ENCODE data around the gene ADAT3.
A peak's percentile ranks its signal among the peaks of the same experiment; 100 is the strongest.

ADAT3 gene

DNA sequence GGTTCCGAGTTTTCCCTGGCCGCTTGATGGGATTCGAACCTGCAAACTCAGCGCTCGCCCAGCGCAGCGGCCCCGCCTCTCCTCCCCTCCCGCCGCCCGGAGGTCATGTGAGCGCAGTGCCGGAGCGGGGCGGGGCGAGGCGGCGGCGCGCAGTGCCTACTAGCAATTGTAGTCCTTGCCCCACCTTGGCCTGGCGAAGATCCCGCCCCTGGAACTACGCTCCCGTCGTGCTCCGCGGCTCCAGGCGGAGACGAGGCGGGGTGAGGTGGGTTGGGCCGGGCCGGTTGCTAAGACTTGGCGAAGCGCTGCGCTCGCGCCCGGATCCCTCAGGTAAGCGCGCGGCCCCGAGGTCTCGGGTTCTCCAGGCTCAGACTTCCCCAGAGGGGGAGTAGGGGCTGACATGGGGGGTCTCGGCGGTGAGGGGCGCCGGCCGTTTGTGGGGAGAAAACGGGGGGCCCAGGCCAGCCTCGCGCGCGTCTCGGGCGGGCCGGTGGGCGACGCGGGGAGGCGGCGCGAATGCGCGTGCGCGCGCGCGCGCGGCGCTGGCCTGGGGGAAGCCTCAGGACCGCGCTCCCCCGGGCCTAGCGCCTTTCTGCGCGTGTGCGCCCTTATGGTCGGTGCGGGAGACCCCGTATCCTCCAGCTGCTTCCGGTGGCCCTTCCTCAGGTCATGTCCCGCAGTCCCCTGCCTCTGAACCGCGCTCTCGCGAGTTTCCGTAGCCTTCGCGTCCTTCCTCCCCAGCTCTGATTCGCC, at the start of gene ADAT3, which contains the start of gene SCAMP4:
ADAT3 (plus strand) TSS at position 290 of the 753 bp plus-strand sequence. CDS start 6,649 bp downstream, outside the sequence.
SCAMP4 (plus strand) TSS at position 290 of the 753 bp plus-strand sequence. CDS start 9,621 bp downstream, outside the sequence.
- peak; percentile 89 to 98 for DNase-seq (ENCODE audit: low read depth in 2 of 2, low spot score in 1 of 2)

DNA sequence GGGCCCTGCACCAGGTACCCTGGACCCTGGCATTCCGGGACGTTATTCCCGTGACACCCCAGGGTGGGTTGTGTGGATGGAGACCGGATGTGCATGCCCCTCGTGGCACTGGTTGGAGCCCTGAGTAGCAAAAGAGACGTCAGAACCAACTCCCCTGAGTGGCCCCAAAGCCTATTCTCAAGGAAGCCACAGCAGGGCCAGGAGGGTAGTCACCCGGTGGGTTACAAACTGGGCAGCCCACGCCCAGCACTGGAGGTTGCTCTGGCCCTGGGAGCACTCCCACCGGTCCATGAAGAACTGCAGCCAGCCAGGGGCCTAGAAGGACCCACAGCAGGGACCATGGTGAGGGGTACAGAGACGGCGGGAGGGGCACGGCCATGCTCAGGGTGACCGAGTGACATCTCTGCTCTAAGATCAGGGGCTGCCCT, 49.4 kb upstream of the ADAT3 start:
- DNase-seq (ENCODE audit: low read depth in 2 of 2, low spot score in 1 of 2), result no peak

DNA sequence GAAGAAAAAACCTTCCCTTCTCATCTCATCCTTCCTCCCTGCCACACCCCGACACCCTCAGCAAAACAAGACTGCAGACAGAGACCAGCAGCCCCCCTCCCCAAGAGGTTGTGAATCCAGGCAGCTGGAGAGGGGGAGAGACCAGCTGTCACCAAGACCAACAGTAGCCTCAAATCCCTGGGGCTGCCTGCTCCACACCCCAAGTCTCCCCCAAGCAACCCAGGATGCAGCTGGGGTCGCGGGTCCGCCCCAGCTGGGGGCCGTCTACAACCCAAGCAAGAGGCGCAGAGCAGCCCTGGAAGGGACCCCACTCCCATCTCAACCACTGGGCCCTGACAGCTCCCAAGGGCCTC, 48.9 kb upstream of the ADAT3 start:
- no peak for DNase-seq (ENCODE audit: low read depth in 2 of 2, low spot score in 1 of 2)

DNA sequence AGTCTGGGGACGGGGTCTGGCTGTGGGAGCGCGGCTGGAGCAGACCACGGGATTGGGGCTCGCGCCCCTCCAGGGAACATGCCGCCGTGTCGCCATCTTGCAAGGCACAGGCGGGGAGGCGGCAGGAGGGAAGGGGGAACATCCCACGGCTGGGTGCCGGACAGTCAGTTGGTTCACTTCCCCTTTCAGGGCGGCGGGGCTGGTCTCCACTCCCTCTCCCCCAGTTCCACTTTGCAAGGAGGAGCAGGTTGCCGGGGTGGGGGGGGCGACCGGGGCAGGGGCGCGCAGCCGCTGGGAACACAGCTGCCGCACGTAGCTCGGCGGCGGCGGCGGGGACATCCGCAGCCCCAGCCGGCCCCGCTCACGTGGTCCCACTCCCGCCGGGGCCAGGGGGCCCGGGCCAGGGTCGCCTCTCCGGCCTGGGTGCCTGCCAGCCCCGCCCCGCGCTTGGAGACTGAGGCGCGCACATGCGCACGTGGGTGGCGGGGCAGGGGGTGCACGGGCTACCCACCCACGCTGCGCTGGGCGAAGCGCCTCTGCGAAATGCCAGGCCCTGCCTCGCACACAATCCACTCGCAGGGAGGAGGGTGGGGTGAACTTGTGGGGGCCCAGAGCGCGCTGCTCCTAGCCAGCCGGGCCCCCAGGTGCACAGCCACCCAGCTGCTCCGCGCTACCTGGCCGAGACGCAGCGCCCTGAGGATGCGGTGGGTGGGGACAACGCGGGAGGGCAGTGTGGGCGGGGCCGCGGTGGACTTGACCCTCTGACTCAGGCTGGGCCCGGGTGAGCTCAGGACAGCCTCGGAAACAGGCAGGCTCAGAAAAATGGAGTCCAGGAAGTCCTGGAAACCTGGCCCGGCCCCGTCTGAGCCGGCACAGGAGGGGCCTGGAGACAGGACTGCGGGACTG, 48.2 kb upstream of the ADAT3 start:
- no peak for DNase-seq (ENCODE audit: low read depth in 2 of 2, low spot score in 1 of 2)

DNA sequence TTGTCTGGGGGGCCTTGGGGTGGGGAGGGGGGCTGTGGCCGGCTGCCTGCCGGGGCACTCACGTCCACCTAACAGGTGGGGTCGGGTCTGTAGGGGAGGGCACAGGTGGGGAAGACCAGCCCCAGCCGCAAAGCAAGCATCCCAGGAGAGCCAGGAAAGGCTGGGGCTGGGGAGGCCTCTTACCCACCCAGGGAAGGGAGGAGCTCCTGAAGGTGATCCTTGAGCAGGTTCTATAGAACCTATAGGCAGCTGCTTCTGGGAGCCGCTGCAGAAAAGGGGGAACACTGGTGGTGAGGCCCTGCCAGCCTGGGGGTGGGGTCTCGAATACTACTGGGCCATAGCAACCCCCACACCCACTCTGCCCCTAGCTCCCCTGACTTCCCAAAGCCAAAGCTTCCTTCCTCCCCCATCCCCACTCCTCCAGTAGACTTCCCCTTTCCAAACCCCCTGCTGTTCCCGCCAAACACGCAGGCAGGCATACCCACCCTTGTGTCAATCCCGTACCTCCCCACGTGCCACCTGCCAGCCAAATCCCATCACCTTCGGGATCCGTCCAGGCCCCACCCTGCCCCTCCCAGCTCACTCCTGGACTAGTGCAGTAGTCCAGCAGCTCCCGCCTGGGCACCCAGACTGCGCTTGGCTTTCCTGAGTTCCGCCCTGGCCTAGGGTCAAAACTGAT, 47.4 kb upstream of the ADAT3 start:
- DNase-seq (ENCODE audit: low read depth in 2 of 2, low spot score in 1 of 2), result no peak

DNA sequence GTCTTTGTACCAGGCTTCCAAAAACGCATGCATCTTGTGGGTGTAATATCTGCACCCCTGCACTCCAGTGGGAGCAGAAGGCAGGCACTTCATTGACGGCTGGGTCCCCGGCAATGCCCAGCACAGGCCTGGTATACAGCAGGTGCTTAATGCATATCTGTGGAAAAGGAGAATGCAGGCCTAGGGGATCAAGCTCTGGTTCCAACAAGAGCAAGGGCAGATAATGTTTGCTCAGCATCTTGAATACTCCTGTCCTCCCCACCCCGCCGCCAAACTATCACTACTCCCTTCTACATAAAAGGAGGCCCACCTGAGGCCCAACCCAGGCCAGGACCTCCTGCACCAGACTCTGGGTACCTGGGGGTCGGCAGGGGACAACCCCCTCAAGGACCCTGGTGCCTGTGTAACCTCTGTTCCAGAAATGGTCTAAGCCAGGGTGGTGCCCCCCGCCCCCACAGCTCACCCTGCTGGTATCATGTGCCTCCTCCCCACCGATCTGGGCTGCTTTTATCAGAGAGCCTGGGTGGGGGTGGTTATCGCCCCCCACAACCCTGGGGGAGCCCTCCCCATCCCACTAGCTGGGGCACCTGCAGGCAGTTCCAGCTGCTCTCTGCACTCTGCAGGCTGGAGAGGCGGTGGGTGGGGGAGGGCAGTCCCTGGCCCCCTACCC, 46.7 kb upstream of the ADAT3 start:
- DNase-seq (ENCODE audit: low read depth in 2 of 2, low spot score in 1 of 2), result no peak

DNA sequence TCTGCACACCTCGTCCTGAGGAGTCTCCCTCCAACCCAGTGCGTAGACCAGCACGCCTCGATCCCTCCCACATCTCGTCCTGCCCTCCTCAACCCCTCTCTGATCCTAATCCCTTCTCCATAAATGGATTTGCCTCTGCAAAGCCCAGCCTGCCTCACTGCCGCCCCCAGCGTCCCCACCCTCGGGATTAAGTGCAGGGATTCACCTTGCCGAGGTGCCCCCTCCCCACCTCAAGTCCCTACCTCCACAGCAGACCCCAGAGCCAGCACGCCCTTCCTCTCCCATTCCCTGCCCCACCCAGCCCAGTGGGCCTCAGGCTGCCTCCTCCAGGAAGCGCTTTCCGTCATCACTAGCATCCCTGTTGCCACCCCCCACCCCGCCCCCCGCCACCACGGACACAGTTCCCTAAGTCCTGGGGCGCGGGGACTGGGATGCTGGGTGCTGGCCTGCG, 45.8 kb upstream of the ADAT3 start:
- no peak for DNase-seq (ENCODE audit: low read depth in 2 of 2, low spot score in 1 of 2)

DNA sequence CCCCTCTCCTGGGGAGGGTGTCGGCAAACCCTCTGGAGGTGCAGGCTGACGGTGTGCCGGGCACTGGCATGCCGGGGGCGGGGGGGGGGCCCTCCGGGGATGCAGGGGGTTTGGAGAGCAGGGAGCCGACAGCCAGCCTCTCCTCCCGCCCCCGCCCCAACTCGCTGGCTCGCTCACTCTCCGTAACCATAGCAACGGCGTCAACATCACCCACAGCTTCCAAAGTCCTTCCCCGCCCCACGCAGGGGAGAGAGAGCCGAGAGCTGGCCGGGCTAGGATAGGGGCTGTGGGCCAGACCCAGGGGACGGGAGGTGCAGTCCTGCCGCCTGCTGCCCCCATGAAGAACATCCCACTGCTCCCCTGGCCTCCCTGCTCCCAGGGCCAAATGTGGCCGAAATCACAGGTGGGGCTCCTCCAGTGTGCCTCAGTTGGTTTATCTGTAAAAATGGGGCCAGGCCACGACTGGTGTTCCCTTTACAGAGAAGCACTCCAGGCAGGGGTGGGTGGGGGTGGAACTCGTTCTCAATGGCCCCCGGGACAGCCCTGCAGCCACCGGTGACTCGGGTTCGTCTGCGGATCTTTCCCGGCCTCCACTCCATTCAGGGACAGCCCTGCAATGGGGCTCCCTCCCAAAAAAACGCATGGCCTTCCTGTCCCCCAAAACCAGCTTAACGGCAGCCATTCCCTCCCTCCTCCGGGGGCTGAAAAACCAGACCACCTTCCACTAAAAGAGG, 45.0 kb upstream of the ADAT3 start:
- DNase-seq (ENCODE audit: low read depth in 2 of 2, low spot score in 1 of 2), result no peak

DNA sequence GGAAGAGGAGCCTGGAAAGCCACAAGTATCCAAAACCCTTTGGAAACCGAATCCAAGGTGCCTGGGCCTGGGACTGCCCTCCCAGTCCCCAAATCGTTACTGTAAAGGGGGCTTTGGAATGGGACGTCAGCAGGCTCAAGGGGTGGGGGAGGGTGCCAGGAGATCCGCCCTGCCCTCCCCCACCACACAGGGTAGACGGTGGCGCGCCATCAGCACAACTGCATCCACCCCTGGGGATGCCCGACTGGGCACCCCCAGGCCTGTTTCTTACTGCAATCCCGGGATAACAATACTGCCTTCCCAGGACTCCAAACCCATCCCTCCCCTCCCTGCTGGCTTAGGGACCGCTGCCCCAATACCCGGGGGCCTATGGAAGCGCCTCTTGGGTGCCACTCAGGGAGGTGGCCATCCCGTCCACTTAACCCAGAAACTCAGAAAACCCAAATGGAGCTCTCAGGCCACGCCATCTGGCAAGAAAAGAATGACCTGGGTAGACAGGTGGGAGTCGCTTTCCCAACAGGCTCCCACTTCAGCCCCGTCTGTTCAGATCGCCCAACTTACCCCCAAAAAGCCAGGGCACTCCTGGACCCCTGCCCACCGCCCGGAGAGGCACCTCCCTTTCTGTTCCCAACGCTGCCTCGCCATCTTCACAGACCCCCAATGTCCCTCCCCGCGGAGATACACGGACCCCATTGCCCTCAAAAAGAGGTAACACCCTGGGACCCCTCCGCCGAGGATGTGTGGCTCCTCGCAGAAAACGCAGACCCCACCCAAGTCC, 44.2 kb upstream of the ADAT3 start:
- DNase-seq (ENCODE audit: low read depth in 2 of 2, low spot score in 1 of 2), result no peak

DNA sequence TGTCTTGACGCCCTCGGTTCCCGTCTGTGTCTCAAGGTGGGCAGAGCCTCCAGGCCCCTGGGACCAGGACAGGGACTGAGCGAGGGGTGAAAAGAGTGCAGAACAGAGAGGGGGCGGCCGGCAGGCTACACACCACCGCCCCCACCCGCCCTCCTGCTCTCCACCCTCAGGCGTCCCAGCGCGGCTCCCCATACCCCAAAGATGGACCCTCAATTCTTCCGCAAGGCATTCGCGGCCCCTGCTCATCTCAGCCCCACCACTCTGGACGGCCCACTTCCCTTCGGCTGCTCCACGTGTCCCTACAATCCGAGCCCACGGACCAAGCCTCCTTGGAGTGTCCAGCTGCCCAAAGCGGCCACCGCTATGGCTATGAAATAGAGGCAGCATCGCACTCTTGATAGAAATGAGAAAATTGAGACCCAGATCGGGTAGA, 43.6 kb upstream of the ADAT3 start:
- no peak for DNase-seq (ENCODE audit: low read depth in 2 of 2, low spot score in 1 of 2)

DNA sequence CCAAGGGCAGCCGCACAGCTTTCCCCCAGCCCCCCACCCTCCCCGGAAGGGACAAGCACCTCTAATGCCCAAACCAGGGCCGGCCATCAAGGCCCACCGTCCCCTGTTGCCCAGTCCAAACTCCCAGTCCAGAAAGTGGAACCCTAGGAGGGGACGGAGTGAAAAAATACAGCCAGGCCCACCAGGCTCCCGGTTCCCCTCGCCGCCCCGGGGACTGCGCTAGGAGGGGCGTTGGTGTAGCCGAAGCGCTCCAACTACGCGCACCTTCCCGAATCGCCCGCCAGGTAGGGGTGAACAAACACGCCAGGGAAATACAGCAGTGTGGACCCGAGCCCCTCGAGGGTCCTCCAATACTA, 43.2 kb upstream of the ADAT3 start:
- DNase-seq (ENCODE audit: low read depth in 2 of 2, low spot score in 1 of 2), result no peak

DNA sequence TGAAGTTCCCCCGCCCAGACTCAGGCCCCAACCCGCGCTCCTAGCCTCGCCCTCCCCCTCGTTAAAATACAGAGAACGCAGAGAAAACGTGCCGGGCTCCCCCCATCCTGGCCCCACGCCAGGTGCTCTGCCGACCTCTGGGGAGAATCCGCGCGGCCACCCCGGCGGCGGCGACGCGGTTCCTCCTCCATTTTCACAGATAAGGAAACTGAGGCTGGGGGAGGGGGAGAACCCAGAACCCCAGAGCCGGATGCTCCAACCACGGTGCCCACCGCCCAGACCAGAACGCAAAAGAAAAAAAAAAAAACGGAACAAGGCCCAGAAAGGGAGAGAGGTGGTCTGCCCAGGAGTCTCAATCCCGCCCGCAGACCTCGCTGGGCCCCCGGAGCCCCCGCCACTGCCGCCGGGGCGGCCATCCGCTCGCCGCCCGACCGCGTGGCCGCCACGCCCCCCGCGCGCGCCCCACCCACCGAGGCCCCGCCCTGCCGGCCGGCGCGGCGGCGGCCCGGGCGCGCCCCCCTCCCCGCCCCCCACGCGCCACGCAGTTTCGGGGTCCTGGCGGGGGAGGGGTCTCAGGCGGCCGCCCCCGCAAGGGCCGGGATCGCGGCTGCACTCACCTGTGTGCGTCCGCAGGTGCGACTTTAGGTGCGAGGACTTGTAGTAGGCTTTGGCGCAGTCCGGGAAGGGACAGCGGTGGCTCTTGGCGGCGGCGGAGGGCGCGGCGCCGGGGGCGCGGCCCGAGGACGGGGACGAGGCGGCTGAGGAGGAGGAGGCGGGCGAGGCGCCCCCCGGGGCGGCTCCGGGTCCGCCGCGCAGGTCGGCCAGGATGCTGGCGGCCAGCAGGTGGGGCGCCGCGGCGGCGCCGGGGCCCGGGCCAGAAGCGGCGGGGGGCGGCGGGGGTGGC, 42.5 kb upstream of the ADAT3 start:
- DNase-seq (ENCODE audit: low read depth in 2 of 2, low spot score in 1 of 2), result no peak

DNA sequence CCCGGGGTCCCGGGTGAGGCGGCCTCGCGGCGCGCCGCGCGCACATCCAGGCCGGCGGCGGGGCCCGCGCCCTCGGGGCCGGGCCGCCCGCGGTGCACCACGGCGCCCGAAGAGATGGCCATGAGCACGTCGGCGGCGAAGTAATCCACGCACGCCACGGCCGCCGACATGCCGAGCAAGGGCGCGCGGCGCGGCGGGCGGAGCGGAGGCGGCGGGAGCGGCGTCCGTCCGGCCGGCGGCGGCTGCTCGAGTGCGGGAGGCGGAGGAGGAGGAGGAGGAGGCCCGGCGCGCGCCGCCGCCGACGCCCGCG, 41.9 kb upstream of the ADAT3 start, which contains the start of gene KLF16:
KLF16 (minus strand) TSS at position 252 of the 310 bp plus-strand sequence; CDS start at position 170, 82 bp downstream.
- no peak for DNase-seq (ENCODE audit: low read depth in 2 of 2, low spot score in 1 of 2)

DNA sequence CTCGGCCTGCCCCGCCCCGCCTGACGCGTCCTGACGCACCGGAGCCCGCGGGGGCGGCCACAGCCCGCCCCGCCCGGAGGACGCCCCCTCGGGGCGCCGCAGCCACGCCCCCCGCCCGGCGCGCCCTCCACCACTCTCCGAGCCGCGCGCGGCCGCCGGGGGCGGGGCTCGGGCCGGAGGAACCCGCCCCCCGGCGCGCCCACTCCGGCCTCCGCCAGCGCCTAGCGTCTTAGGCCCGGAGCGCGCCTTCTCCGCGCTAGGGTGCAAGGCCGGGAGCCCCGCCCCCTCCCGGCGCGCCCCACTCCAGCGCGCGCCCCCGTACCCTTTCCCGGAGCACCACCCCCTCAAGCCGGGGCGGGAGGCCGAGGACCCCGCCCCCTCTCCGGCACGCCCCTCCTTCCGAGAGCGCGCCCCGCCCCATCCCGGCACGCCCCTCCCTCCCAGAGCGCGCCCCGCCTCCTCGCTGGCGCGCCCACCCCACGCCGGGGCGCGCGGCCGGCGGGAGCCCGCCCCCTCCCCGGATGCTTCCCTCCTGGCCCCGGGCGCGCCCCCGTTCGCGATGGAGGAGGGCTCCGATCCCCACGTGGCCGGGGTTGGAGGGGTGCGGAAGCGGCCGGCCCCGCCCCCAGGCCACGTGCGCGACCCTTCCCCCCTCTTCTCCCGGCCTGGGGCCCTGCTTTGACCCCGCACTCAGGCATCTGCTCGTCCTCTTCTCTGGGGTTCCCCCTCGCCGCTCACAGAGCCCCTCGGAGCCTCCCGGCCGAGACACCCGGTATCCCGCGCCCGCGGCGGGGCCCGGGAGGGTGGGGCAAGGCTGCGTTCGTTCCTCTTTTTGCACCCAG, 41.3 kb upstream of the ADAT3 start:
- DNase-seq (ENCODE audit: low read depth in 2 of 2, low spot score in 1 of 2), result peak; percentile 79 to 89

DNA sequence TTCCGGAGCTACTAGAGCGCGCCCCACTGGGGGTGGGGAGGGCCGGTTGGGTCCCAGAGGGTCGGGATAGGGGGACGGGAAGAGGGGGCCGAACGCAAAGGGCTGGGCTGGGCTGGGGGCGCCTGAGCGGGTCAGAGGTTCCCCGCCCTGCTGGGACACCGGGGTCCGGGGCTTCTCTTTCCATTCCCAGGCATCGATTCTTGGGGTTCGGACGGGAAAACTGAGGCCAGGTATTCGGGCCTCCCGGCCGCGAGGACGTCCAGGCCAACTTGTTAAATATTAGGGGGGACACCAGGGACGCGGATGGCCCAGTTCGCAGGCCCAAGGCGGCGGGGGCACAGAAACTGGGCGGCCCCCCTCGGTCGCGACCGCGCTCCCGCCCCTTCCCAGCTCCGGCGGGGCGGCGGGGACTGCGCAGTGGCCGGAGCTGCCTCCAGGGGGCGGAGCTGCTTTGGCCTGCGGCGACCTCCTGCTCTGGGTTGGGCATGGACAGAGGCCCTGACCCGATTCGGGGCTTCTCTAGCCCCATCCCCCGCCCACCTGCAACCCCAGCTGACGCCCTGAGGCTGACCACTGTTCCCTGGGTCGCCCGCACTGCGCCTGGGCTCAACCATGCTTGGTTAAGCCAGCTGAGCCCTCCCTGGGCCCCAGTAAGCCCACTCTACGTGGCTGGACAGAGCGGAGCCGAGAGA, 40.6 kb upstream of the ADAT3 start:
- no peak for DNase-seq (ENCODE audit: low read depth in 2 of 2, low spot score in 1 of 2)

DNA sequence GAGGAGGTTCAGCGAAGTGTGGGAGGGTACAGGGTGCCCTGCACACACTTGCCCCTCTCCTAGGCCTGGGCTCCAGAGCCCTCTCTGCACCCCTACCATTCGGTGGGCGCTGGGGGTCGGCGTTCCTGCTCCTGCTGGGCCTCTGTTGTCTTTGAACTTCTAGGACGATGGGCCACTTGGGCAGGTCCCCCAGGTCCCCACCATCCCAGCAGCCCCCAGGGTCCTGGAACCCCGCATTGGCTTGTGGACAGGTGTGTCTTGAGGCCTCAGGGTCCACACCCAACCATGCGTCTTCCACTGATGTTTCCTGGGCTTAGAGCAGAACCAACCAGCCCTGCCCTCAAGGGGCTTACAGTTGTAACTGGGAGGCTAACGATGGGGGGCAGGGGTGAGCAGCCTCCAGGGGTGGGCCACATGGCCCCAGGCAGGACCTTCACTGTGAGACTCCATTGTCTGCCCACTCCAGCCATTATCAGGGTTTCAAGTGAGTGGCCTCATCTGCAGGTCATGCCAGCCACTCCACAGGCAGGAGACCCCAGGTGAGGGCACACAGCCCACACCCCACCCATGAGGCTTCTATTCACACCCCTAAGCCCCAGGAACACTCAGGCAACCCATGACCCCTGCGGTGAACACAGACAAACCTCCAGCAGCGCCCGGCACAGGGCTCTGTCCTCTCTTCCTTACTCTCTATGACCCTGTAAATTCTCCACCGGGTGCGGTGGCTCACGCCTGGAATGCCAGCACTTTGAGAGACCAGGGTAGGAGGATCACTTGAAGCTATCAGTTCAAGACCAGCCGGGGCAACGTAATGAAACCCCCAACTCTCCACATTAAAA, 39.8 kb upstream of the ADAT3 start:
- DNase-seq (ENCODE audit: low read depth in 2 of 2, low spot score in 1 of 2), result no peak
